GM23338 (cell line): ENCODE data around the gene ZACN. TPM values are rescaled to one million over a fixed set of nuclear protein-coding genes. Genes with fewer than 3 reads are reported as not detected.

Source experiments
- ATAC-seq: fragments of 200-7000 bp; cut with Tn5 transposase; 3 replicates; pipeline ENCODE4 v1.9.1; 2020
- DNase-seq: peaks from one replicate; pipeline ENCODE4 v3.0.0-alpha.2; 2015; ENCODE audit warnings: low spot score
- H2AFZ ChIP-seq: fragments of 200-600 bp; sonication (generic); 2 replicates; pipeline ENCODE4 v1.8.0; 2016; ENCODE audit warnings: antibody characterized with exemption, mild to moderate bottlenecking, moderate library complexity
- H3F3A ChIP-seq: fragments of 200-600 bp; sonication (generic); replicated peaks from 2 replicates; pipeline ENCODE4 v1.8.0; 2017; ENCODE audit warnings: antibody characterized with exemption, mixed run types, low read depth
- H3K27ac ChIP-seq: fragments of 200-600 bp; sonication (generic); 2 replicates; pipeline ENCODE4 v1.6.1; 2016; ENCODE audit warnings: low read depth
- H3K27me3 ChIP-seq: fragments of 200-600 bp; sonication (generic); 2 replicates; pipeline ENCODE4 v1.8.0; 2016; ENCODE audit warnings: mild to moderate bottlenecking, mixed run types, moderate library complexity; ENCODE audit not compliant: insufficient read depth
- H3K36me3 ChIP-seq: fragments of 200-600 bp; sonication (generic); 2 replicates; pipeline ENCODE4 v1.8.0; 2016; ENCODE audit warnings: mild to moderate bottlenecking; ENCODE audit not compliant: insufficient read depth
- H3K4me1 ChIP-seq: fragments of 200-600 bp; sonication (generic); 2 replicates; pipeline ENCODE4 v1.8.0; 2016; ENCODE audit warnings: mild to moderate bottlenecking, moderate library complexity; ENCODE audit not compliant: insufficient read depth
- H3K4me2 ChIP-seq: fragments of 200-600 bp; sonication (generic); 2 replicates; pipeline ENCODE4 v1.7.1; 2017; ENCODE audit warnings: mixed run types
- H3K4me3 ChIP-seq: fragments of 200-600 bp; sonication (generic); 2 replicates; pipeline ENCODE4 v1.6.1; 2016; ENCODE audit warnings: mixed run types
- H3K79me2 ChIP-seq: fragments of 200-600 bp; sonication (generic); replicated peaks from 2 replicates; pipeline ENCODE4 v1.8.0; 2017; ENCODE audit warnings: mild to moderate bottlenecking; ENCODE audit not compliant: insufficient read depth
- H3K9me2 ChIP-seq: fragments of 200-600 bp; sonication (generic); 2 replicates; pipeline ENCODE4 v1.8.0; 2017; ENCODE audit not compliant: insufficient read depth
- H4K20me1 ChIP-seq: fragments of 200-600 bp; sonication (generic); replicated peaks from 2 replicates; pipeline ENCODE4 v1.8.0; 2017; ENCODE audit warnings: mild to moderate bottlenecking; ENCODE audit not compliant: insufficient read depth
- H3K27ac Mint-ChIP-seq: 2 replicates; pipeline ENCODE4 v1.8.0; 2020; ENCODE audit warnings: inconsistent platforms, mild to moderate bottlenecking, moderate library complexity, mixed read lengths
- H3K27me3 Mint-ChIP-seq: 3 replicates; pipeline ENCODE4 v1.8.0; 2022; ENCODE audit warnings: low read depth, mild to moderate bottlenecking, moderate library complexity, mixed read lengths, inconsistent platforms; ENCODE audit not compliant: insufficient read depth, poor library complexity
- H3K36me3 Mint-ChIP-seq: 3 replicates; pipeline ENCODE4 v1.8.0; 2021; ENCODE audit warnings: low read depth, mild to moderate bottlenecking, inconsistent platforms, moderate library complexity, mixed read lengths
- H3K4me1 Mint-ChIP-seq: 3 replicates; pipeline ENCODE4 v1.8.0; 2020; ENCODE audit warnings: mild to moderate bottlenecking, inconsistent platforms, mixed read lengths
- H3K4me3 Mint-ChIP-seq: 3 replicates; pipeline ENCODE4 v1.8.0; 2021; ENCODE audit warnings: moderate library complexity, mild to moderate bottlenecking, inconsistent platforms, mixed read lengths
- H3K9me3 Mint-ChIP-seq: 3 replicates; pipeline ENCODE4 v1.8.0; 2020; ENCODE audit warnings: moderate library complexity, mild to moderate bottlenecking, inconsistent platforms, mixed read lengths
- CREB1 ChIP-seq: fragments of 250-450 bp; sonication (Bioruptor Pico); IDR thresholded peaks from 2 replicates; pipeline ENCODE4 v1.5.0; 2020; ENCODE audit warnings: low read depth, mild to moderate bottlenecking, moderate library complexity
- CTCF ChIP-seq, 2 experiments: fragments of 200-600 bp in 1 of 2; sonication (generic) in 1 of 2; conservative IDR thresholded peaks; 2 replicates each; pipeline versions ENCODE4 v1.5.1 to v1.6.1; 2016 to 2017; ENCODE audit warnings: antibody characterized with exemption in 2 of 2, low read depth in 2 of 2, mild to moderate bottlenecking in 2 of 2, moderate library complexity in 1 of 2
- ETS1 ChIP-seq: IDR thresholded peaks from 2 replicates; pipeline ENCODE4 v1.6.1; 2016; ENCODE audit warnings: antibody characterized with exemption
- EZH2 ChIP-seq: fragments of 200-600 bp; sonication (generic); IDR thresholded peaks from one replicate; pipeline ENCODE4 v1.8.0; 2017; ENCODE audit warnings: antibody characterized with exemption, mild to moderate bottlenecking, low read depth; ENCODE audit not compliant: unreplicated experiment
- EZH2phosphoT487 ChIP-seq: fragments of 200-600 bp; sonication (generic); IDR thresholded peaks from one replicate; pipeline ENCODE4 v1.8.1; 2018; ENCODE audit warnings: antibody characterized with exemption; ENCODE audit not compliant: unreplicated experiment
- POLR2AphosphoS5 ChIP-seq: IDR thresholded peaks from 2 replicates; pipeline ENCODE4 v1.6.1; 2016; ENCODE audit warnings: antibody characterized with exemption, low read depth
- STAT1 ChIP-seq: IDR thresholded peaks from one replicate; pipeline ENCODE4 v1.6.1; 2016; ENCODE audit warnings: antibody characterized with exemption; ENCODE audit not compliant: unreplicated experiment
- ZNF114 ChIP-seq: fragments of 250-450 bp; sonication (Bioruptor Pico); IDR thresholded peaks from 2 replicates; pipeline ENCODE4 v1.5.0; 2020; ENCODE audit warnings: mild to moderate bottlenecking, moderate library complexity
- ZNF331 ChIP-seq: fragments of 250-450 bp; sonication (Bioruptor Pico); IDR thresholded peaks from 2 replicates; pipeline ENCODE4 v1.5.0; 2020; ENCODE audit warnings: low read depth, mild to moderate bottlenecking, moderate library complexity
- polyA plus RNA-seq: library from polyadenylated mRNA; unstranded; fragments of >200 nt; fragmentation: Nextera tagmentation; extraction: Ambion mirVana; gene quantifications from 2 replicates; pipeline ENCODE4 v1.2.1, GENCODE V29; 2016
- total RNA-seq: library from RNA; depleted of rRNA; stranded (reverse); fragments of >200 nt; shearing (Covaris generic); gene quantifications from 2 replicates; pipeline ENCODE4 v1.2.3, GENCODE V29; 2014
- TF ChIP-seq, protein P1 (sequence below): IDR thresholded peaks from one replicate; pipeline ENCODE4 v1.6.1; 2018; ENCODE audit warnings: antibody characterized with exemption; ENCODE audit not compliant: unreplicated experiment

Gene ZACN
- total and polyA plus RNA-seq, 2 experiments from 2014 or later = 0.47 TPM; not detected in 1

DNA sequence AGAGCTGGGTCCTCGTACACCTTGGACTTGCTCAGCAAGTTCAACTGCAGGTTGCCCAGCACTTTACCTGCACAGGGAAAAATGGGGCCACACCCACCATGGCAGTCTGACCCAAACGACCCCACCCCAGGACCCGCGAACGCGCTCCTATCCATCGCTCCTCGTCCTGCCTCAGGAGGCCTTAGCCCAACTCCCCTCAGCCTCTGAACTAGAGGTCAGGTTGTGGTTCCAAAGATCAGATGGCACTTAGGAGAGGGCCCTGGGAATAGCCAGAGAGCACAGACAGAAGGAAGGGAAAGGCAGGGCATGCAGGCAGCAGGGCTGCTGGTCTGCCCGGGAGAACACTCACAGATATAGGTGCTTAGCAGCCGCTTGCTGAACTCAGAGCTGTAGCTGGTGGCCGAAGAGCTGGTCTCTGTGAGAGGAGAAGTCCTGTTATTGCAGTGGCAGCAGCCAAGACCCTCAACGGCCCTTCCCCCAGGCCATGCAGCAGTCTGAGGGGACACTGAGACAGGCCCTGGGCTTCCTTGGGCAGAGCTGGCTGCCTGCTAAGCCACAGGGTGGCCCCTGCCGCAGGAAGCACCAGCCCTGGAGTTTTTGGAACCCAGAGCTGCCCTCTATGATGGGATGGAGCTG is 6.9 kb downstream of the ZACN start:
- H3K27ac ChIP-seq = no peak overlapping the region
- H3K4me3 ChIP-seq = no peak overlapping the region
- no peak for TF ChIP-seq EZH2phosphoT487
- no peaks in the 10 kb centered on the region for H3K9me2 ChIP-seq
- H3K4me1 Mint-ChIP-seq = peaks cover 8% of the 10 kb centered on the region
- no peaks in the 10 kb centered on the region for H3K79me2 ChIP-seq
- peaks cover 58% of the 10 kb centered on the region for H3K36me3 Mint-ChIP-seq
- peaks cover 3% of the 10 kb centered on the region; the same call in 1 of the 2 replicates for H3K4me1 ChIP-seq
- H4K20me1 ChIP-seq = 0 out of 2 replicates have a peak, but pooled peaks cover 3% of the 10 kb centered on the region
- H2AFZ ChIP-seq = no peak overlapping the region
- H3K9me3 Mint-ChIP-seq = no peaks in the 10 kb centered on the region
- peaks cover 18% of the 10 kb centered on the region for H3K27me3 Mint-ChIP-seq
- no peak overlapping the region for H3K27ac Mint-ChIP-seq
- no peaks in the 10 kb centered on the region for H3K27me3 ChIP-seq
- no peak overlapping the region for H3K4me3 Mint-ChIP-seq
- no peak for ATAC-seq
- peaks cover 9% of the 10 kb centered on the region for H3F3A ChIP-seq
- peaks cover 5% of the 10 kb centered on the region; the same call in 1 of the 2 replicates for H3K36me3 ChIP-seq
- DNase-seq = no peak
- H3K4me2 ChIP-seq = no peak overlapping the region

DNA sequence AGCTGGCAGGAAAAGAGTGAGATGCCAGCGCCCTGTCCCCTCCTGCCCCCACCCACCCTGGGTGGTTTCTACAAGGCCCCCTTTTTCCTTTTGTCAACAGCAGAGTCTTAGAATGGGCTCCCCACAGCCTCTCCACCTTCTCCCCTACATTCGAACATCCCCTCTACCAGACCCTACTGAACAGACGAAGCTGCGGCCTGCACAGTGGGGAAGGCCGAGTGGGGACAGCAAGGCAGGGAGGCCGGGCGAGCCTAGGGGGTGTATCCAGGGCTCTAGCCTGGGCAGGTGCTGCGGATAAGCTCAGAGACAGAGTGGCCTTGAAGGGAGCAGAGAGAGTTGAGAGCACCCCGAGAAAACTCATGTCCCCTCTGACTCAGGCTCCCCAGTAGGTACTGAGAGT is 7.4 kb downstream of the ZACN start:
- ATAC-seq (no peak), DNase-seq (no peak)
- no peaks in the 10 kb centered on the region for H3K27me3 ChIP-seq
- no peak overlapping the region for H3K4me3 ChIP-seq
- no peak overlapping the region for H2AFZ ChIP-seq
- H4K20me1 ChIP-seq = no peaks in the 10 kb centered on the region
- H3K9me2 ChIP-seq = no peaks in the 10 kb centered on the region
- no peak overlapping the region for H3K4me2 ChIP-seq
- Mint-ChIP-seq H3K4me1 (peaks cover 4% of the 10 kb centered on the region), H3K9me3 (no peaks in the 10 kb centered on the region), H3K4me3 (no peak overlapping the region), H3K36me3 (peaks cover 58% of the 10 kb centered on the region), H3K27me3 (peaks cover 14% of the 10 kb centered on the region), H3K27ac (no peak overlapping the region)
- H3K27ac ChIP-seq = no peak overlapping the region
- H3K79me2 ChIP-seq = no peaks in the 10 kb centered on the region
- H3K36me3 ChIP-seq = peaks cover 5% of the 10 kb centered on the region; the same call in 1 of the 2 replicates
- H3K4me1 ChIP-seq = no peaks in the 10 kb centered on the region
- H3F3A ChIP-seq = peaks cover 9% of the 10 kb centered on the region; the same call in 1 of the 2 replicates
- TF ChIP-seq, protein P1, sequence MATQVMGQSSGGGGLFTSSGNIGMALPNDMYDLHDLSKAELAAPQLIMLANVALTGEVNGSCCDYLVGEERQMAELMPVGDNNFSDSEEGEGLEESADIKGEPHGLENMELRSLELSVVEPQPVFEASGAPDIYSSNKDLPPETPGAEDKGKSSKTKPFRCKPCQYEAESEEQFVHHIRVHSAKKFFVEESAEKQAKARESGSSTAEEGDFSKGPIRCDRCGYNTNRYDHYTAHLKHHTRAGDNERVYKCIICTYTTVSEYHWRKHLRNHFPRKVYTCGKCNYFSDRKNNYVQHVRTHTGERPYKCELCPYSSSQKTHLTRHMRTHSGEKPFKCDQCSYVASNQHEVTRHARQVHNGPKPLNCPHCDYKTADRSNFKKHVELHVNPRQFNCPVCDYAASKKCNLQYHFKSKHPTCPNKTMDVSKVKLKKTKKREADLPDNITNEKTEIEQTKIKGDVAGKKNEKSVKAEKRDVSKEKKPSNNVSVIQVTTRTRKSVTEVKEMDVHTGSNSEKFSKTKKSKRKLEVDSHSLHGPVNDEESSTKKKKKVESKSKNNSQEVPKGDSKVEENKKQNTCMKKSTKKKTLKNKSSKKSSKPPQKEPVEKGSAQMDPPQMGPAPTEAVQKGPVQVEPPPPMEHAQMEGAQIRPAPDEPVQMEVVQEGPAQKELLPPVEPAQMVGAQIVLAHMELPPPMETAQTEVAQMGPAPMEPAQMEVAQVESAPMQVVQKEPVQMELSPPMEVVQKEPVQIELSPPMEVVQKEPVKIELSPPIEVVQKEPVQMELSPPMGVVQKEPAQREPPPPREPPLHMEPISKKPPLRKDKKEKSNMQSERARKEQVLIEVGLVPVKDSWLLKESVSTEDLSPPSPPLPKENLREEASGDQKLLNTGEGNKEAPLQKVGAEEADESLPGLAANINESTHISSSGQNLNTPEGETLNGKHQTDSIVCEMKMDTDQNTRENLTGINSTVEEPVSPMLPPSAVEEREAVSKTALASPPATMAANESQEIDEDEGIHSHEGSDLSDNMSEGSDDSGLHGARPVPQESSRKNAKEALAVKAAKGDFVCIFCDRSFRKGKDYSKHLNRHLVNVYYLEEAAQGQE = no peak
- TF ChIP-seq ZNF114 (CRISPR knock-in tag) = no peak
- TF ChIP-seq STAT1 = no peak
- TF ChIP-seq ETS1 = no peak
- TF ChIP-seq EZH2phosphoT487 = no peak
- no peak for TF ChIP-seq CTCF (conservative IDR thresholded peaks at IDR 0.05; ENCODE audit: low read depth in 2 of 2)
- TF ChIP-seq CREB1 (CRISPR knock-in tag) = no peak
- no peak for TF ChIP-seq EZH2
- no peak for TF ChIP-seq ZNF331 (CRISPR knock-in tag)
- no peak for TF ChIP-seq POLR2AphosphoS5
